Tongue (tissue), 3 donors: ENCODE results near the gene VIPAS39. TPM values are rescaled to one million over a fixed set of nuclear protein-coding genes. Genes with fewer than 3 reads are reported as not detected.

Experiments used
- DNase-seq: peaks from one replicate; pipeline ENCODE4 v3.0.0-alpha.2; 2015
- small RNA-seq: library from RNA; depleted of rRNA; stranded (forward); fragments of <200 nt; gene quantifications from one replicate; pipeline ENCODE3, GENCODE V24; 2014; ENCODE audit warnings: low replicate concordance
- total RNA-seq: library from RNA; depleted of rRNA; stranded (reverse); fragments of >200 nt; gene quantifications from one replicate; pipeline ENCODE4 v1.2.3, GENCODE V29; 2014

Gene VIPAS39
- total RNA-seq, 1 donor from 2014 or later: 21.1 TPM

GRCh38 chr14:77406086-77406485 lies 51.3 kb downstream of the VIPAS39 start:
- no peak for DNase-seq

GRCh38 chr14:77403768-77404167 lies 53.6 kb downstream of the VIPAS39 start:
- DNase-seq: no peak

- DNase-seq: no peak
These were observed 57.2 kb downstream of the VIPAS39 start for GRCh38 chr14:77400216-77400615.

GRCh38 chr14:77390188-77390587 lies 67.2 kb downstream of the VIPAS39 start:
- DNase-seq: no peak

- no peak for DNase-seq
These were observed 78.7 kb downstream of the VIPAS39 start for GRCh38 chr14:77378701-77379100.

- no peak for DNase-seq
These were observed 79.9 kb downstream of the VIPAS39 start for GRCh38 chr14:77377502-77377844.

- peak; percentile 93 for DNase-seq
These were observed 80.5 kb downstream of the VIPAS39 start, which contains the start of the genes SAMD15 and TMED8 for GRCh38 chr14:77376771-77377501. TSS of gene SAMD15 (plus strand) at chr14:77377379. CDS start at chr14:77377419, 40 bp downstream. TSS of gene TMED8 (minus strand) at chr14:77377094. CDS start at chr14:77377053, 41 bp downstream.

Small RNA genes within 50 kb of the gene (small RNA-seq; reads per million reads assigned to genes)
- not detected for gene RF00404

Other genes starting within 250 kb of the VIPAS39 start
- gene NGB, start 186.4 kb downstream of the VIPAS39 start, total RNA-seq: not detected
- gene POMT2, start 136.7 kb downstream of the VIPAS39 start, total RNA-seq: 26.8 TPM
- gene GSTZ1, start 136.6 kb downstream of the VIPAS39 start, total RNA-seq: 8.9 TPM
- gene TMED8, start 80.5 kb downstream of the VIPAS39 start, total RNA-seq: 7.2 TPM
- gene SAMD15, start 80.2 kb downstream of the VIPAS39 start, total RNA-seq: 0.51 TPM
- gene NOXRED1, start 34.1 kb downstream of the VIPAS39 start, total RNA-seq: not detected
- 132 TPM for gene AHSA1, start 492 bp upstream of the VIPAS39 start, total RNA-seq
- not detected for gene ISM2, start 41.2 kb upstream of the VIPAS39 start, total RNA-seq
- gene SPTLC2, start 159.0 kb upstream of the VIPAS39 start, total RNA-seq: 37.3 TPM